ENCODE measurements around the gene SPACA4.

The SPACA4 gene

GRCh38 chr19:48560095-48560530 lies 46.4 kb upstream of the SPACA4 start:
- H3K4me2 ChIP-seq (ENCODE audit: low read length) = no peak overlapping the region
- no peaks in the 10 kb centered on the region for H3F3A ChIP-seq (ENCODE audit: control insufficient read depth, insufficient read depth)
- H3K9me2 ChIP-seq (replicated peaks; ENCODE audit: control insufficient read depth, low read length) = no peaks in the 10 kb centered on the region
- peaks cover 17% of the 10 kb centered on the region for H3K4me1 ChIP-seq (ENCODE audit: control insufficient read depth, low read length)
- no peak overlapping the region for H3K27ac ChIP-seq (ENCODE audit: low read depth, low read length)
- TF ChIP-seq CTCF (IDR thresholded peaks at IDR 0.05; ENCODE audit: low read depth, low read length, poor library complexity, severe bottlenecking) (no peak), EZH2phosphoT487 (IDR thresholded peaks at IDR 0.05; ENCODE audit: borderline replicate concordance, low read length) (no peak)
- no peak overlapping the region for H3K4me3 ChIP-seq (ENCODE audit: low read length)
- peaks cover 7% of the 10 kb centered on the region for H3K27me3 ChIP-seq (ENCODE audit: control insufficient read depth, low read length)
- H3K79me2 ChIP-seq (ENCODE audit: control insufficient read depth, low read length) = no peaks in the 10 kb centered on the region
- H3K9me3 ChIP-seq (ENCODE audit: control insufficient read depth, insufficient read depth, low read length) = no peaks in the 10 kb centered on the region
- no peaks in the 10 kb centered on the region for H3K36me3 ChIP-seq (ENCODE audit: control insufficient read depth, low read length)
- H4K20me1 ChIP-seq (ENCODE audit: control insufficient read depth, insufficient read depth, low read depth, low read length) = no peaks in the 10 kb centered on the region

GRCh38 chr19:48561412-48561811 lies 45.1 kb upstream of the SPACA4 start:
- Histone ChIP-seq H3F3A (ENCODE audit: control insufficient read depth, insufficient read depth) (no peaks in the 10 kb centered on the region), H3K9me3 (ENCODE audit: control insufficient read depth, insufficient read depth, low read length) (no peaks in the 10 kb centered on the region), H3K4me3 (ENCODE audit: low read length) (no peak overlapping the region), H3K9me2 (replicated peaks; ENCODE audit: control insufficient read depth, low read length) (no peaks in the 10 kb centered on the region), H3K4me1 (ENCODE audit: control insufficient read depth, low read length) (peaks cover 21% of the 10 kb centered on the region), H3K36me3 (ENCODE audit: control insufficient read depth, low read length) (no peaks in the 10 kb centered on the region), H3K27me3 (ENCODE audit: control insufficient read depth, low read length) (peaks cover 7% of the 10 kb centered on the region), H3K4me2 (ENCODE audit: low read length) (no peak overlapping the region), H4K20me1 (ENCODE audit: control insufficient read depth, insufficient read depth, low read depth, low read length) (no peaks in the 10 kb centered on the region), H3K79me2 (ENCODE audit: control insufficient read depth, low read length) (no peaks in the 10 kb centered on the region), H3K27ac (ENCODE audit: low read depth, low read length) (no peak overlapping the region)
- TF ChIP-seq EZH2phosphoT487 (IDR thresholded peaks at IDR 0.05; ENCODE audit: borderline replicate concordance, low read length) (no peak), CTCF (IDR thresholded peaks at IDR 0.05; ENCODE audit: low read depth, low read length, poor library complexity, severe bottlenecking) (no peak)

GRCh38 chr19:48565090-48565489 lies 41.5 kb upstream of the SPACA4 start:
- no peaks in the 10 kb centered on the region for H3K79me2 ChIP-seq (ENCODE audit: control insufficient read depth, low read length)
- peaks cover 35% of the 10 kb centered on the region for H3K4me1 ChIP-seq (ENCODE audit: control insufficient read depth, low read length)
- no peaks in the 10 kb centered on the region for H3K9me2 ChIP-seq (replicated peaks; ENCODE audit: control insufficient read depth, low read length)
- no peaks in the 10 kb centered on the region for H3K9me3 ChIP-seq (ENCODE audit: control insufficient read depth, insufficient read depth, low read length)
- H3F3A ChIP-seq (ENCODE audit: control insufficient read depth, insufficient read depth) = no peaks in the 10 kb centered on the region
- no peaks in the 10 kb centered on the region for H4K20me1 ChIP-seq (ENCODE audit: control insufficient read depth, insufficient read depth, low read depth, low read length)
- H3K27me3 ChIP-seq (ENCODE audit: control insufficient read depth, low read length) = peaks cover 7% of the 10 kb centered on the region
- TF ChIP-seq CTCF (IDR thresholded peaks at IDR 0.05; ENCODE audit: low read depth, low read length, poor library complexity, severe bottlenecking) (no peak), EZH2phosphoT487 (IDR thresholded peaks at IDR 0.05; ENCODE audit: borderline replicate concordance, low read length) (no peak)
- H3K27ac ChIP-seq (ENCODE audit: low read depth, low read length) = no peak overlapping the region
- H3K4me2 ChIP-seq (ENCODE audit: low read length) = peak overlapping the region; percentile 30; the same call in 1 of the 2 replicates
- no peaks in the 10 kb centered on the region for H3K36me3 ChIP-seq (ENCODE audit: control insufficient read depth, low read length)
- no peak overlapping the region for H3K4me3 ChIP-seq (ENCODE audit: low read length)
